Mesenteric fat pad (tissue), 1 donor: ENCODE data around the gene PDXDC1. TPM values are rescaled to one million over a fixed set of nuclear protein-coding genes. Genes with fewer than 3 reads are reported as not detected.
"Not testable (repeated sequence)": the region's sequence is repeated elsewhere in the genome, so short reads cannot be mapped to it uniquely, and the experiment has no call there.

Experiments used
- DNase-seq: peaks from one replicate; pipeline ENCODE4 v3.0.0-alpha.2; 2020; ENCODE audit warnings: low spot score
- total RNA-seq: library from RNA; stranded (reverse); fragmentation: NEBNext Ultra II Directional; extraction: Animal tissue kit (Norgen Biotek cat#: 25700); gene quantifications from one replicate; pipeline ENCODE4 v1.2.1, GENCODE V29; 2021
- donor health status: DM: yes; HTN: yes; CAD: no.

Gene PDXDC1
- total RNA-seq, 1 donor from 2014 or later, result 89.8 TPM

DNA sequence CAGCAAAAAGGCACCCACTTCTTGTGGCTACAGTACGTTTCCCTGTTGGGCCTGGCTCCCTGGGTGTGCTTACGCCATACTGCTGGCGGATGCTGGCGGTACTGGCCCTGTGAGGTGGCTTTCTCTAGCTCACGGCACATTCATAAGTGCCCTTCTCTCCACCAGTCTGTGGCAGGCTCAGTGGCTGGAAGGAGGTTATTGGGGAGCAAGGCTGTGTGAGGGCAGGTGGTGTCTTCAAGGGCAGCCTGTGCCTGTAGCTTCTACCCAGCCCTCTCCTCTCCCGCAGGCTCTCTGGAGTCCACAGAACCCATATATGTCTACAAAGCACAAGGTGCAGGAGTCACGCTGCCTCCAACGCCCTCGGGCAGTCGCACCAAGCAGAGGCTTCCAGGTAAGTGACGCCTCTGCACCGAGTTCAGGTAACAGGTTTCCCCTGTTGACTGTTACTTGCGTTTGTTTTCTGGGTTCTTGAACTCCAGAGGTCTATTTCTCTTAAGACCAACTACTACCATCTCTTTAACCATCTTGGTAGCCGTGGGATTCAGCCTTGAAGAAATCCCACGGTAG is 60.4 kb downstream of the PDXDC1 start:
- DNase-seq, result peak; percentile 55

DNA sequence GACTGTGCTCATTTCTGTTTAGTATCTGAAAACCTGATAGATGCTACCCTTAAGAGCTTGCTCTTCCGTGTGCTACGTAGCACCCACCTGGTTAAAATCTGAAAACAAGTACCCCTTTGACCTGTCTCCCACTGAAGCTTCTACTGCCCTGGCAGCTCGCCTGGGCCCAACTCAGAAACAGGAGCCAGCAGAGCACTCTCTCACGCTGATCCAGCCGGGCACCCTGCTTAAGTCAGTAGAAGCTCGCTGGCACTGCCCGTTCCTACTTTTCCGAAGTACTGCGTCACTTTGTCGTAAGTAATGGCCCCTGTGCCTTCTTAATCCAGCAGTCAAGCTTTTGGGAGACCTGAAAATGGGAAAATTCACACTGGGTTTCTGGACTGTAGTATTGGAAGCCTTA is 62.2 kb downstream of the PDXDC1 start:
- peak; percentile 67 for DNase-seq

DNA sequence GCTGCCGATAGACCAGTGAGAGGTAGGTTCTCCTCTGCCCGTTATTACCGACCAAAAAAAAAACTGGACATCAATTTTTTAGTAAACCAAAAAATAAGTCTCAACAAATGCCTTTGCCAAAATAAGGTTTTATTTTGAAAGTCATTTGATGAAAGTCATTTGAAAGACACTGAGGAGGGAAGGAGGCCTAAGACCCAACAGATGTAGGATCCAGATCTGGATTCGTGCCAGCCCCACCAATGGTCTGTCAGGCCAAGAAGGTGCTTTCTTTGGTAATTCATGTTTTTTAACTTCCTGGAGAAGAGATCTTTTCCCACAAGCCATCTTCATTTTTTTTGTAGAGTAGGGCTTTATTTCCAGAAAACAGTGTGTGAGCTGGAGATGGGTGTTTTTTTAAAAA is 62.9 kb downstream of the PDXDC1 start:
- DNase-seq, result no peak

DNA sequence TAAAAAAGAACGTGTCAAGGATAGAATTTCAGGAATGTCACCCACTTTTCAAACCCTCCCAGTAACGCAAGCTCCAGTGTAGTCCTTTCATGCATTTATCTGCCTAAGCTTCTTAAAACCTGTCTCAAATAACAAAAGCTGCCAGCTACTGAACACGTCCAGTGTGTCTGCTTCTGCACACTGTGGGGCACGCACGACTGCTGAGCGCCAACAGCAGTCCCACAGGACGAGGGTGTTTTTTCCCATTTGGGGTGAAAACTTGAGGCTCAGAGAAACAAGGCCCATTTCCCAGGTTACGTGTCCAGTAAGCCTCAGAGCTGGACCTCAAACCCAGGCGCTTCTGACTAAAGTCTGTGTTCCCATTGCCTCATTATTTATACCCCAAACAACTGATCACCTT is 63.9 kb downstream of the PDXDC1 start:
- no peak for DNase-seq

DNA sequence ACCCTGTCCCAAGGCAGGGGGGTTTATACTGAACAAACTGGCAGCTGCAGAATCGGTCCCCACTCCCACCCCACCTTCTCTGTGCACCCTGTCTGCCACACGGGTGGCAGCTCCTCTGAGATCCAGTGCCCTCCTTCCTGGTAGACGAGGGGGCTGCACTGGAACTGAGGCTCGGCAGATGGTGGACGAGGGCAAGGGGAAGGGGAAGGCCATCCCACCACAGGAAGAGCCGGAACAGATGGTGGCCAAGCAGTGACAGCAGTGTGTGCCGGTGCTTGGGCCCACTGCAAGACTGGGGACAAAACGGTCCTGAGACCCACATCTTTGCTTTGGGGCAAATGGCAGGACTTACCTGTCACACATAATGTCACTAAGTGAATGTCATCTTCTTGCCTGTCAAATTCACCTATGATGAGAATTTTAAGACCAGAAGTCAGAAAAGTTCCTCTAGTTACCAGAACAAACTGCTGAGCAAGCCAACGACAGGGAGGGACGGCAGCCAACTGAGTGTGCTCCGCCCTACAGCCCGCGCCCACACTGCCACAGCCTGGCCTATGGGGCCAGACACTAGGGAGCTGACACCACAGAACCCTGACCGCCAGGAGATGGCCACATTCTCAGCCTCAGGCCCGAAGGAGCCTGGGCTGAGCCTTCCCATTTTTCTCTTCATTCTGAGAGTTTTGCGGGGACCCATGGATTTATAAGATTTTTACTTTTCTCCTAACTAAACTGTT is 66.6 kb downstream of the PDXDC1 start:
- peak; percentile 91 for DNase-seq

DNA sequence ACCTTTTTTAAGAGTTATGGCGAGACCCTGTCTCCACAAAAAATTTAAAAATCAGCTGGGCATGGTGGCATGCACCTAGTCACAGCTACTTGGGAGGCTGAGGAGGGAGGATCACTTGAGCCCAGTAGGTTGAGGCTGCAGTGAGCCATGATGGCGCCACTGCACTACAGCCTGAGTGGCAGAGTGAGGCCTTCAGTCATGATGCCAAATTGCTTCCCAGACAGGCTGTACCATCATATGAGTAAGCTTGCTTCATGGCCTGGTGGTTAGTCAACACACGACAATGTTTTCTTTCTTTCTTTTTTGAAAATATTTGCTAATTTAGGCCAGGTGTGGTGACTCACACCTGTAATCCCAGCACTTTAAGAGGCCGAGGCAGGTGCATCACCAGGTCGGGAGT is 68.5 kb downstream of the PDXDC1 start:
- no peak for DNase-seq

DNA sequence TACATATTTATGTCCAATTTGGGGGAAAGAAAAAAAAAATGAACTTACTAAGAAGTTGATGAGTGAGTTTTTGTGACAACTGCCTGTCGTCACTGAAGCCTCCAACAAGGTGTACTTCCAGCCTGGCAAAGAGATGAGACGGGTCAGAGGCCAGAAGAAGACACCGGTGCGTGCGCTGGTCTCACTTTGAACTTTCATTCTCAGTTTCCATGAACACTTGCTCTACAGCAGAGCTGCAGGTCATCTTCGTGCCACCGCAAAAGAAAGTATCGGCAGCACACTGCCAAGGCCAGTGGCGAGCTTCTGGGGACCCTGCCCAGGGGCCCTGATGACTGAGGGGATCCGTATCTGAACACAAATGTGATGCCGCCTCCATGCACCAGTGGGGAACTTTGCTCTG is 69.5 kb downstream of the PDXDC1 start:
- DNase-seq, result no peak

DNA sequence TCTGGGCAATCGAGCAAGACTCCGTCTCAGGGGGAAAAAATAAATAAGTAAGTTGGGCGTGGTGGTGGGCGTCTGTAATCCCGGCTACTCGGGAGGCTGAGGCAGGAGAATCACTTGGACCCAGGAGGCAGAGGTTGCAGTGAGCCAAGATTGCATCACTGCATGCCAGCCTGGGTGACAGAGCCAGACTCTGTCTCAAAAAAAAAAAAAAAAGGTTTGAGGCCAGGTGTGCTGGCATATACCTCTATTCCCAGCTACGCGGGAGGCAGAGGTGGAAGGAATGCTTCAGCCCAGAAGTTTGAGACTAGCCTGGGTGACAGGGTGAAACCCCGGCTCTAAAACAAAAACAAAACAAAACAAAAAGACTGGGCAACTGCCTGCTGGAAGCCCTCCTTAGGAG is 70.4 kb downstream of the PDXDC1 start:
- not testable (repeated sequence) for DNase-seq

DNA sequence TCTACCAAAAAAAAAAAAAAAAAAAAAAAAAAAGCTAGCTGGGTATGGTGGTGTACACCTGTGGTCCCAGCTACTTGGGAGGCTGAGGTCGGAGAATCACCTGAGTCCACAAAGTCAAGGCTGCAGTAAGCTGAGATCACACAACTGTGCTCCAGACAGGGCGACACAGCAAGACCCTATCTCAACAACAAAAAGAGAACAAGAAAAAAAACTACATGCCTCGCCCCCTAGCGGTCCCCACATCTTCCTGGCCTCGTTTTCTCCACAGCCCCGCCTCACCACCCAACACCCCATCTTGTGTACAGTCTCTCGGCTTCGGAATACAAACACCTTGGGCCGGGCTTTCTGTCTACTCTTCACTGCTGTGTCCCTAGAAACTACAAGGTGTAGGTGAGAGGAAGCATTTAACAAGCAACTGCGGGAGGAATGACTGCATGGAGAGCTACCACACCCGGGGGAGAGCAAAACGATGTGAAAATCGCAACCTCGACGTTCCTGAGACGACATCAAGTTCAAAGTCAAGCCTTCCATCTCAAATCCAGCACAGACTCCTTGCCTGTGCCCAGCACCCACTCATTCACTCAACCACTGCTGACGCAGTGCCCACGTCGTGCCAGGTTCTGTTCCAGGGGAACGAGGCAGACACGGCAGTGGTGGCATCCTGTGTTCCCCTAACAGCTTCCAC is 72.0 kb downstream of the PDXDC1 start:
- no peak for DNase-seq

DNA sequence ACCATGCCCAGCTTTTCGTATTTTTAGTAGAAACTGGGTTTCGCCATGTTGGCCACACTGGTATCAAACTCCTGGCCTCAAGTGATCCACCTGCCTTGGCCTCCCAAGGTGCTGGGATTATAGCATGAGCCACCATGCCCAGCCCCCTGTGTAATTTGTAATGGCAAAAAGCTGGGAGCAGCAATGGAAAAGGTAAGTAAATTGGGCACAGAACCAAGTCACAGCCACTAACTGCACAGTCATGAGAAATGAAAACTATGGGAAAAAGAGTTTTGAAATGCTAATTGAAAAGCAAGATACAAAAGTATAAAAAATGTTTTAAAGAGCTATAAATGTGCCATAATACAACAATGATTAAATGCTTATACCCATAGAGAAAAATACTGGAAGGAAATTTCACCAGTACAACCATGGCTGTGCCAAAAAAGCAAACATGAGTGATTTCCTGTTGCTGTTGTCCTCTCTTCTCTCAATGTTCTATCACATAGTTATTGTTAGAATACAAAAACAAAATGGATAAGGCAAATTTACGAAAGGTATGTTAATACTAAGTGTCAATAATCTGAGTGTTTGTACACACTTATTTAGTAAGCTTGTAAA is 74.9 kb downstream of the PDXDC1 start:
- no peak for DNase-seq

DNA sequence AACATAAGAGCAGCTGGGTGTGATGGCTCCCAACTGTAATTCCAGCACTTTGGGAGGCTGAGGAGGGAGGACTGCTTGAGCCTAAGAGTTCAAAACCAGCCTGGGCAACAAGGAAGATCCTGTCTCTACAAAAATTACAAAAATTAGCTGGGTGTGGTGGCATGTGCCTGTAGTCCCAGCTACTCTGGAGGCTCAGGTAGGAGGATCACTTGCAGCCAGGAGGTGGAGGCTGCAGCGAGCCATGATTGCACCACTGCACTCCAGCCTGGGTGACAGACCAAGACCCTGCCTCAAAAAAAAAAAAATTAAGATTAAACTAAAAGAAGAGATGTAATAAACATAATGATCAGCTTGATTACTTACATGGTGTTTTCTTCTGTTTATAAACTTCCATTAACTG is 75.6 kb downstream of the PDXDC1 start:
- DNase-seq, result peak; percentile 47

DNA sequence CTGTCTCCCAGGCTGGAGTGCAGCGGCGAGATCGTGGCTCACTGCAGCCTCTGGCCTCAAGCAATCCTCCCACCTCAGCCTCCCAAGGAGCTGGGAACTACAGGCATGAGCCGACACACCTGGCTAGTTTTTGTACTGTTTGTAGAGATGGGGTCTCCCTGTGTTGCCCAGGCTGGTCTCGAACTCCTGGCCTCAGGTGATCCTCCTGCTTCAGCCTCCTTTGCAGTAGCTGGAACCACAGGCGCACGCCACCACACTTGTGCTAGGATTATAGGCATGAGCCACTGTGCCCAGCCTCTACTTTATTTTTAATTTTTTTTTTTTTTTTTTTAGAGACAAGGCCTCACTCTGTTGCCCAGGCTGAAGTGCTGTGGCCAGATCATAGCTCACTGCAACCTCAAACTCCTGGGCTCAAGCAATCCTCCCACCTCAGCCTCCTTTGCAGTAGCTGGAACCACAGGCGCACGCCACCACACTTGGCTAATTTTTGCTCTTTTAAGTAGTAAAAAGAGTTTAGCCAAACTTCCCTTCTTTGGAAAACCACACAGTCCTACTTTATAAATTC is 76.6 kb downstream of the PDXDC1 start:
- DNase-seq, result peak; percentile 62

DNA sequence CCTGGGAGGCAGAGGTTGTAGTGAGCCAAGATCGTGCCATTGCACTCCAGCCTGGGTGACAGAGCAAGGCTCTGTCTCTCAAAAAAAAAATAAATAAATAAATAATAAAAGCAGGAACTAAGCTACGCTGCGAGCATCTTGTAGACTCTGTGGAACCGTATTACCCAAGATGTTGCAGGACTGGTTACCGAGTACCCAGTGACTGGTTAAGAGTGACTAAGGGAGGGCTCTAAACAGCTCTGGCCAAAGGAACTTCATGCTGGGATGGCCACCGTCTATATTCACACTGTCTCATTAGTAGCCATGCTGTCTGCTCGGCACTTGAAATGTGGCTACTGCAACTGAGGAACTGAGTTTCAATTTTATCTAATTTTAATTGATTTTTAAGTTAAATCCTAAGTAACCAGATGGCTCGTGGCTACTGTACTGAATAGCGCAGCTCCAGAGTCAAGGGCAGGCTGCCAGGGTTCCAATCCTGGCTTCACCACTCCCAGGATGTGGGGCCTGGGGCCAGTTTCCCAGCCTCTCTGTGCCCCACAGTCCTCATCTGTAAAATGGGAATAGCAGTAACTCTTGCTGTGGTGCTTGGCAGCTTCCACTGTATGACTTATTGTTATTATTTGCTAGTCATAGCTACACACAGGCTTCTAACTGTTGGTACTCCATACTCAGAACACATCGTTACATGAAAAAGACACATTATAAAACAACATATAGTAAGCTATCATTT is 78.1 kb downstream of the PDXDC1 start:
- peak; percentile 80 for DNase-seq

DNA sequence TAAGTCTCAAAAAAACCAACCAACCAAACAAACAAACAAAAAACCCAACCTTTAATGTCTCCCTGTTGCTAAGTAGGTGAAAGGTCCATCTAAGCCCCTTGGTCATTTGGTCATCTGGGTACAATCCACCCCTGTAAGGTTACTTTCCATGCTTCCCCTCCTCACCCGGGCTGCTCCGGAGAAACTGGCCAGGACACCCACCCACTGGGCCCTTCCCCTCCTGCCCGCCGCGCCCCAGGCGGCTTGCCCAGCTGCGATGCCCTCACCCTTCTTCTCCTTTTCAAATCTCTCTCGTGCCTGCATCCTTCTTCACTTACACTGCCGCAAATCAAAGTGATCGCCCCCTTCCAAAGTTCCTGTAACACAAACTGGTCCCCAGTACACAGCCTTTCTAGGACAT is 79.1 kb downstream of the PDXDC1 start:
- no peak for DNase-seq

DNA sequence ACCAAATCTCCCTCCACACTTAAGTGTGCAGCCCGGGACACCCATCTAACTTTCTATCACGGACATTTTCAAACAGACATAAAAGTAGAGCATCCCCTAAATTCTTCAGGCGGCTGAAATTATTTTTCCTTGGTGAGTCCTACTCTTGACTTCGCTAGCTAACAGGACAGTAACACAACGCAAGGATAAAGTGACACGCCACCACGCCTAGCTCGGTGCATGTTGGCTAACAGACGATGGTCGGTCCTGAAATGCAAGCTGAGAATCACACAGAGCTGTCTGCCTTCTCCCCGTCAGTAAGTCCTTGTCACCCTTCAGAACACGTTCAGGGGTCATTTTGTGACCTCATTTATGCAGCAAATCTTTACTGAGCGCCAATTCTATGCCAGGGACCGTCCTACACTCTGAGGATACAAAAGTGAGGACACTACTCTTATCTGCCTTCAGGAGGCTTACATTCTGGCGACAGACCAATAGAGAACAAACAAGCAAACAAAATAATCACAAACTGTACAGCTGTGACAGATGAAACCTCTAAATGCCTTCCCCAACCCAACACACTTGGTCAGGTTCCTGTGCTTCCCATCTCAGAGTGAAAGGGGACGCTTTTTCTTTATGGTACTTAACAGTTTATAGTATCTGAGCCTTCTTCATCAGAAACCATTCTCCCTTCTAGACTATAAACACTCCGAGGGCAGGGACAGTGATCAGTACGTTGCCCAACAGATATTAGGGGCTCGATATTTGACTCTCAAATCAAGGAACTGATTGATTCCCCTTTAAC is 79.7 kb downstream of the PDXDC1 start:
- no peak for DNase-seq

DNA sequence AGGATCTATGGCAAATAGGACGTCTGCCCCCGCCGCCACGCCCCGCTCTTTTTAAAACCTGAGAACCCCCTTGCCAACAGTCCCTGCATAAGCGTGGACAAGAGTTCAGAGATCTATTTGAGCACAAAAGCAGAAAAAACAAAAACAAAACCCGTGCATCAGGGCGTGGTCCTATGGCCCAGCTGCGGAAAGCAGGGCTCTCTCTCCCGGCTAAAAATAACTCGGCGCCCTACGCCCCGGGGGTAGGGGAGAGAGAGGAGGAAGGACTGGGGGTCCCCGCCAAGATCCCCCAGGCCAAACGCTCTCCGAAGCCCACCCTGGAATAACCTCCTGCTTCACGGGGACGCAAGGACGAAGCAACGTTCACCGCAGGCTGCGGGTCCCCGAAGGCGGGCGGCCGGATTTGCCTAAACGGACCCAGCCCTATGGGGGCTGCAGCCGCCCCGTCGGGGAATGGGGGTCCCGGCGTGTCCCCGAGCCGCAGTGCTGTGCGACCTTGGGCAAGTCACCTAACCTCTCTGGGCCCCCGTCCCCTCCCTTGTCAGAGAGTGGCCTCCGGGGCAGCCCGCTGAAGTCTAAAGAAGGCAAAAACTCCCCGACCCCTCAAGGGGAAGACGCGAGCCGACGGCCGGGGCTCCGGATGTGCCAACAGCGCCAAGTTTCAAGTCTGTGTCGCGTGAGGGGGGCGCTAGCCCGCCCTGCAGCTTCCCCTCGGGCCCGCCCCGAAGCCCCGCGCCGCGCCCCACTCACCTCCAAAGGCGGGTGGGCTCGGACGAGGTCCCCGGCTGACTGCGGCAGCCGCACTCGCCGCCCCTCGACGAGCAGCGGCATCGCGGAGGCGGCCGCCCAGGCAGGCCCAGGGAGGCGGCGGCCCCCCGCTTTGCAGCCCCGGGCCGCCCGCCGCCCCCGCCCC is 80.6 kb downstream of the PDXDC1 start:
- peak; percentile 92 for DNase-seq

DNA sequence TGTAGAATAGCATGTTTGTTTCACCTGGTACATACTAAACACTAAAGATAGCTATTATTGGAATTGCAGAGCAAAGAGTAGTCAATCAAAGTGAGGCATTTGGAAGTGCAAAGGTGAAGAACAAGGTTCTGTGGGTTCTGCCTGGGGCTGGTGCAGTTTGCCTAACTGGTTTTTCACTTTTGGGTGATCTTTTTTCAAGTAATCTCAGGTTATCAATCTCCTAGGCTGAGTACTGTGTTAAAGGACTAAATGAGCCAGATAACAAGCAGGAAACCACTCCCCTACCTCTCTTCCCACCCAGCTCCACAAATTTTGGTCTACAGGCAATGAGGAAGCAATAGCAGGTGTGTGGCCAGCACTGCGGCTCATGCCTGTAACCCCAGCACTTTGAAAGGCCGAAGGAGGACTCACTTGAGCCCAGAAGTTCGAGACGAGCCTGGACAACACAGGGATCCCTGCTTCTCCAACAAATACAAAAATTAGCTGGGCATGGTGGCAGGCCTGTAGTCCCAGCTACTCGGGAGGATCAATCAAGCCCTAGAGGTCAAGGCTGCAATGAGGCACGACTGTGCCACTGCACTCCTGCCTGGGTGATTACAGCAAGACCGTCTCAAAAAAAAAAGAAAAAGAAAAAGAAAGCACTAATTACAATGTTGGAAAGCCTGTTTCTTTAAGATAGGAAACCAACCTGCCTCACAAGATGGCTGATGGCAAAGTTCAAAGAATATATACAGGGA is 83.0 kb downstream of the PDXDC1 start:
- no peak for DNase-seq

DNA sequence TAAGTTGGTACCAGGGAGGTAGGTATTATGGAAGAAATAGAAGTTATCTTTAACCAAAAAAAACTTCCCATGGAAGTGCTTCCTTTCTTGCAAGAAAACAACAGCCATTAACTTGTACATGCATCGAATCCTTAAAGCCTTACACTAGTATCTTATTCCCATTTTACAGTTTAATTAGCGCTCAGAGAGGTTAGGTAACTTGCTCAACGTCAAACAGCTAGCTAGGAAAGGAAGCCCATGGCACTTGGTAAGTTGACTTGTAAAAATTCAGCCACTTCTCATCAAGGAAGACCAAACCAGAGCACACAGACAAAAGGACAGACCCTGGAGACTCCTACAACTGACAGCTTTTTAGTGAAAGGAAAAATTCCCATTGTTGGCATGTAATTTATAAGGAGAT is 84.5 kb downstream of the PDXDC1 start:
- DNase-seq, result no peak
